GOT3 (cell line): ENCODE data around the gene STK32B.
A peak's percentile ranks its signal among the peaks of the same experiment; 100 is the strongest.

Source experiments
- DNase-seq: peaks from one replicate; lab custom pipeline; 2025; ENCODE audit warnings: mixed read lengths; lab: John Stamatoyannopoulos, UW

STK32B gene

DNA sequence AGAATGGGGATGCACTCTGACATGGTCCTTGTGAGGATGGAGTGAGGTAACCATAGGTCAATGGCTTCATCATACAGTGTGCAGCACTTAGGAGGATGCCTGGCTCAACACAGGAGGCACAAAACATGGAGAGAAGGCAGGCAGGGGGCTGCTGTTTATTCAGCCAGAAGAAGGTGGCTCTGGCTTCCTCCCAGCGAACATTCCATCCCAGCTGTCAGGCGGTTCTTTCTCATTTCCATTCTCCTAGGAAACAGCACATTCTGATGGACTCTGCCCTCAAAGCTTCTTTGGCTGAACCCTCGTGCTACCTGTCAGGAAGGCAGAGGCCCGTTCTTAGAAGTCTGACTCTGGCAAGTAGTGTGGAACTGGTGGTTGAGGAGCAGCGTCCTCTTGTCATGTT is 18.6 kb downstream of the STK32B start:
- DNase-seq, result no peak

DNA sequence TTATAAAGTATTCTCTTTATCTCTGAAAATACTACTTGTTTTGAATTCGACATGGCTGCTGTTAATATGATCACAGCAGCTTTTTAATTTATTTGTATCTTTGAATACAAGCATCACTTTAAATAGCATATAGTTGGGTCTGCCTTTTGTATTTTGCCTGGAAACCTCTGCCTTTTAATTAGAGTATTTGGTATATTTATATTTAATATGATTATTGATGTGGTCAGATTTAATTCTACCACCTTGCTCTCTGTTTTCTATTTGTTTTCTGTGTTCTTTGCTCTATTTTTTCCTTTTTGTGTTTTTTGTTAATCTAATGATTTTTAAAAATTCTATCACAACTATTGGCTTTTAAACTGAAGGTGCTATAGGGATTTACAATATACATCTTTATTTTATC is 21.7 kb downstream of the STK32B start:
- no peak for DNase-seq

DNA sequence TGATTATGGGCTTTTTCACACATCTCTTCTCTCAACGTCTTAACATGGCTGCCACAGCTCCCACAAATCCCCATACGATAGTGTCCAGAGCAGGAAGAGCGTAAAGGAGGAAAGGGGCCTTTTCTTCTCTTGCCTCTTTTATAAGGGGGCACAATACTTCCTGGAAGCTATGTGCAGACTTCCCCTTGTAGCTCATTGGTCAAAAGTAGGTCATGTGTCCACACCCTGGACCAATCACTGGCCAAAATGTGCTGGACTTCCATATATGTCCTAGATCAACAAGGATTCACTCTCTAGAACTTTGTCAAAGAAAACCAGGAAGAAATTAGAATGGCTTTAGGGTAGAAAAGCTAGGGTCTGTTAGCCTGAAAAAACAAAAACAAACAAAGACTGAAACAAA is 26.7 kb downstream of the STK32B start:
- no peak for DNase-seq

DNA sequence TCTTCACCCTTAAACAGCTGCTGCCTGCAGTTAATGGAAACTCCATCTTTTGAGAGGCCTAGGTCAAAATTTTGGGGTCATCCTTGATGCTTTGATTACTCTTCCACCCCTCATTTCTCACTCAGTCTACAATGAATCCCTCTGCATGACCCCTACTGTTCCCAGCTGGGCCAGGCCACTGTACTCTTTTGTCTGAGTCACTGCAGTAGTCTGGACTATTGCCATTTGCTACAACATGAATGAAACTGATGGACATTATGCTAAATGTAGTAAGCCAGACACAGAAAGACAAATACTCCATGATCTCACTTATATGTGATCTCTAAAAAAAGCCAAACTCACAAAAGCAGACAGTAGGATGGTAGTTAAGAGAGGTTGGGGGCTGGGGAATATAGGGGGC is 28.3 kb downstream of the STK32B start:
- no peak for DNase-seq

DNA sequence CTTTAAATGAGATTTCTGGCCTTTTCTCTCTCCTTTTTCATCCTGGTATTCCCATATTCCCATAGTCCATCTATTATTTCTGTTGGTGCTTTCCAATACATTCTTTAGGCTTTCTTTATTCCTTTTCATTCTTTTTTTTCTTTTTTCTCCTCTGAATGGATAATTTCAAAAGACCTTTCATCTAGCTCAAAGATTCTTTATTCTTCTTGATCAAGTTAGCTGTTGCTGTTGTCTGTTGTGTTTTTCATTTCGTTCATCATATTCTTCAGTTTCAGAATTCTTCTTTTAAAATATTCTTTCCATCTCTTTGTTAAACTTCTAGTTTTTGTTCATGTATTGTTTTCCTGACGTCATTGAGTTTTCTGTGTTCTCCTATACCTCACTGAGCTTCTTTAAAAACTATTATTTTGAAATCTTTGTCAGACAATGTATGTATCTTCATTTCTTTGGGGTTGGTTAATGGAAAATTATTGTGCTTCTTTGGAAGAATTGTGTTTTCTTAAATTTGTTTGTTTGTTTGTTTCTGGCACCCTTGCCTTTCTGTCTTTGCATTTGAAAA is 30.2 kb downstream of the STK32B start:
- no peak for DNase-seq

DNA sequence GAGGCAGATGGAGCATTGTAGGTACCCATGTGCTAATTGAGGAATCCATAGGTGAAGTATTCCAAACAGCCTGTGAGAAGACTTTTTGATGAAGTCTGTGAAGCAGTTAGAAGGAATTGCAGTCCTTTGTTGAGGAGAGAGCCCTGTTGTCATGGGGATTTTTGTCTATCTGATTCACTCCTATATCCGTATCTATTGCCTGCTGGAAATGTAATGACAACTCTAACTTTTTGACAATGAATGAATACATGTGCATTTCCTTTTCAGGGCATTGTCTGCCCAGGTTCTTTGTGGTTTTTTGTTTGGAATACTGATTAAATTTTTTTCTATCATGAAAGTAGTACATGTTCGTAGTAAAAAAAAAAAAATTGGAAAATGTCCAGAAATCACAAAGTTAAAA is 31.1 kb downstream of the STK32B start:
- no peak for DNase-seq

DNA sequence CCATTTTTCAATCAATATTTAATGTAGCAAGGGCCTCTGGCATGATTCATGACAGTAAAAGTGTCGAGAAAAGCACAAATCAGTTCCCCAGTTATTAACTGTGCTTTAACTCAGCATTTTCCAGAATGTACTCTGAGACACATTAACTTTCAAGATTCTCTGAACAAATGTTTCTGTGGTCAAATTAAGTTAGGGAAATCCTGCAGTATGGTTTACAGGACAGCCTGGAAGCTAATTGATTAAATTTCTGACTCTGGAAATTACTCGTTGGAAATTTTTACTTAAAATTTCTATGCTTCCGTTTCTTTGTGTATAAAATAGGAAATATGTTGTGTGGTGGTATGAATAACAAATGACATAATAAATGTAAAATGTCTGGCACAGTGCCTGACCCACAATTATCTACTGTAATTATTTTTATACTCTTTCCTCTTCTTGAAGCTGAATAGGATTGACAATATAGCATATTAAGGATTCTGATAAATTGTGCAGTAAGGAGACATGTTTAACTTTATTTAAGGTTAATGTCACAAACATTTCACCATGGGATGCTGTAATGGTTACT is 33.7 kb downstream of the STK32B start:
- DNase-seq, result no peak

DNA sequence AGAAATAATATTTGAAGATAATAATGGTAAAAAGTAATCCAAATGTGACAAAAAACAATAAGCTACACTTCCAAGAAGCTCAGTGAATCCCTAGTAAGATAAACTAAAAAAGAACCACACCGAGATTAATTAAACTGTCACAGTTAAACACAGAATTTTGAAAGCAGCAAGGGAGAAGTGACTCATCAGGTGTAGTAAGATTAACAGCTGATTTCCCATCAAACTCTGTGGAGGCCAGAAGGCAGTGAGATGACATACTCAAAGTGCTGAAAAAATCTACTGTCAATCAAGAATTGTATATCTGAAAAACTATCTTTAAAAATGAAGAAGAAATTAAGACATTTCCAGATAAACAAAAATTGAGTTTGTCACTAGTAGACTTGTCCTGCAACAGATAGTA is 35.3 kb downstream of the STK32B start:
- DNase-seq, result no peak

DNA sequence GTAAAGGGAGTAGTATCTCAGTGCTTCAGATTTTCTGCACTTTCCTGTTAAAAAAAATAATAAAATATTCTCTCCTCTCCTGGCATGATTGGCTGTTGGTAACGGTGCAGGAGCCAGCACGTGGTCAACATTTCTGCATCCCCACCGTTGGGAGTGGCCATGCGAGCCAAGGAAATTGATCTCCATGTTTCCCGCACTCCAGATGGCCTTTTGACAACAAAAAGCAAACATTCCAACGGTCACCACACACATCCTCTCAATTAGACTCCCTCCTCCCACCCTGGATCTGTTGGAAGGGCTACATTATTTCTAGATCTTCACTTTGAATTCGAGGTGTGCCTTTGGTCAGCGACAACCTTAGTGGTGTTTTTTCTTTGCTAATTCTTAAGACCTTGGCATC is 45.0 kb downstream of the STK32B start:
- DNase-seq, result no peak

DNA sequence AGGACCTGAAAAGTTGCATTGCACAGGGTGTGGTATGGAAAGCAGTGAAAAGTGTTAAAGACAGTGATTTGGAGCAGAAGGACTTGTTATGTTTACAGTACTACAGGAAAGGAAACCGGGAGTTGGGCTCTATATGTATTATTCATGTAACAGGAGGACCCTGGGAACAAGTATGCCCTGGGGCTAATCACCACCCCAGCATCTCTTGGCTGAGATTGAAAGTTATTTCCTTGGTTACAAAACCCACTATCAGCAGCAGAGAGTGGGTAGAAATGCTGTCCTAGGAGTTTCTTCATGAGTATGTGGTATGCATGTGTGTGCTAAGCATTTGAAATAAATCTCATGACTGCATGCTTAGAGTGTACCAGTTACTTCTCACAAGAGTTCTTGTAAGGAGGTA is 46.9 kb downstream of the STK32B start:
- no peak for DNase-seq

DNA sequence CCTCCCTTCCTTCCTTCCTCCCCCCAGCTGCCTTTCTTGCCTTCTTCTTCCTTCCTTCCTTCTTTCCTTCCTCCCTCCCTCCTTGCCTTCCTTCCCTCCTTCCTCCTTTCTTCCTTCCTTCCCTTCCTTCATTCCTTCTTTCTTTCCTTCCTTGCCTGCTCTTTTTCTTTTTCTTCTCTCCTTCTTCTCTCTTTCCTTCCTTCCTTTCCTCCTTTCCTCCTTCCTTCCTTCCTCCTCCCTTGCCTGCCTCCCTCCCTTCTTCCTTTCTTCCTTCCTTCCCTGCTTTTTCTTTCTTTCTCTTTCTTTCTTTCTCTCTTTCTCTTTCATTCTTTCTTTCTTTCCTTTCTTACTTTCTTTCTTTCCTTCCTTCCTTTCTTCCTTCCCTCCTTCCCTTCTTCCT is 49.1 kb downstream of the STK32B start:
- DNase-seq, result no peak

DNA sequence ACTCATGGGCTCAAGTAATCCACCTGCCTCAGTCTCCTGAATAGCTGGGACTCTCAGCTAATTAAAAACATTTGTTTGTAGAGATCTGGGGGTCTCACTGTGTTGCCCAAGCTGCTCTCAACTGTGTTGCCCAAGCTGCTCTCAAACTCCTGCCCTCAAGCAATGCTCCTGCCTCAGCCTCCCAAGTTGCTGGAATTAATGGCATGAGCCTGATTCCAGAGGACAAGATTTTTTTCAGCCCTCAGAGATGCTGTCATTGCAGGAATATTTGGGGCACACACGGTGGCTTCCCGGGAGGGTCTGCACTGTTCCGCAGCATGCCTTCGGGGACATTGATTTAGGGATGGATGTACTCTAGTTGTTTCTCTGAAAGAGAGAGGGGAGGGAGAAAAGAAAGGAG is 49.7 kb downstream of the STK32B start:
- DNase-seq, result no peak

DNA sequence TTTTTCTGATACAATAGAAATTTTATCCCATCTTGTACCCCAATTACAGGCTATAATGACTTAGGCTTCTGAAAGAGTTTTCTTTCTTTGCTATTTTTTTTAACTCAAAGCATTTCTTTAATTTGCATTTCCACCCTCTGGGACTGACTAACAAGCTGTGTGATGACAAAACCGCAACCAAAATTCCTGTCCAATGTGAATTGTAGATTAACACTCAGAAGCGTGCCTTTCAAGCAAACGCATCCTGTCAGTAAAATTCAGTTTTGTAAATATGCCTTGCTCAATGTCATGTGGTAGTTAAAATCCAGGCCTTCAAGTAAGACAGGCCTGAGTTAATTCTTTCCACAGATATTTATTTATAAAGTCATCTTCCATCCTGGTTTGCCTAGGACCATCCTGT is 50.3 kb downstream of the STK32B start:
- DNase-seq, result no peak

DNA sequence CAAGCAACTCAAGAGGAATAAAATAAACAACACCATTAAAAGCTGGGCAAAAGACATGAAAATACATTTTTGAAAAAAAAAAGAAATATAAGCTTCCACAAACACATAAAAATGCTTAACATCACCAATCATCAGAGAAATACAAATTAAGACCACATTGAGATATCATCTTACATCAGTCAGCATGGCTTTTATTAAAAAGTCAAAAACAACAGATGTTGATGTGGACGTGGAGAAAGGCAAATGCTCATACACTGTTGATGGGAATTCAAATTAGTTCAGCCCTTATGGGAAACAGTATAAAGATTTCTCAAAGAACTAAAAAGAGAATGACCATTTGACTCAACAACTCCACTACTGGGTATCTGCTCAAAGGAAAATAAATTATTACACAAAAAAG is 59.6 kb downstream of the STK32B start:
- no peak for DNase-seq

DNA sequence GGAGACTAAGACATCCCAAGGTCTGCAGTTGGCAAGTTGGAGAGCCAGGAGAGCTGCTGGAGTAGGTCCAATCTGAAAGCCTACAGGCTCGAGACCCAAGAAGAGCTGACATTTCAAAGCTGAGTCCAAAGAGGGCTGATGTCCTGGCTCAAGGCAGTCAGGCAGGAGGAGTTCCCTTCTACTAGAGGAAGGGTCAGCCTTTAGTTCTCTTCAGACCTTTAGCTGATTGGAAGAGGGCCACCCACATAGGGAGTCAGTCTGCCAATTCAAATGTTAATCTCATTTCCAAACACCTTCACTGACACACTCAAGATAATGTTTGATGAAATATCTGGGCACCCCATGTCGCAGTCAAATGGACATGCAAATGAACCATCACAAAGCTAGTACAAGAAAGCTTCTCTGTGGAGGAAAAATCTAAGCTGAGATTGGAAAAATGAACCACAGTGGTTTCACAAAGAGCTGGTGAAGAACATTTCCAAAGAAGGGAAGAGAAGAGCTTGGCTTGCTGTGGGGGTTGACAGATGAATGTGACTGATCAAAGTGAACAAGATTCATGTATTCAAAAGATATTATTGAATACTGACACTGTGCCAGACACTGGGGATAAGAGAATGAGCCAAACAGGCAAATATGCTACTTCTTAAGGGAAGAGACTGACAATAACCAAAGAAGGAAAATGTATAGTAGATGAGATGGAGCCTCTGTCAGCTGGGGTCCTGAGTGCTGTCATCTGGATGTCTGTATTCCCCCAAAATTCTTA is 61.2 kb downstream of the STK32B start:
- no peak for DNase-seq

DNA sequence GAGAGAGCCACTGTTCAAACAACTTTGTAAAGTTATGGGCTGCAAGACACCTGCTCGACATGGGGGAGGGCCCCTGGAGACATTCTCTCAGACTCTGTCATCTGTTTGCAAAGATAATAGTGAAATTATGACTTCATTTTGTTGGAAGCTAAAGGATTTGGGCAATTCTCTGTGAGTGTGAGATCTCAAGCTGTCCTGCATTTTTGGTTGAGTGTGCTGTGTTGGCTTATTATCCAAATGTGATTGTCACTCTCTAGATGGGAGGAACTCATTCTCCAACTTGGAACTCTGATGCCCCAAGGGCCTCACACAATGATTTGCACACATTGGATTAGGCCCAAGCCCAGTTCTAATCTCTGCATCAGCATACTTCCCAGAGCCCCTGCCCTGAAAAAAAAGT is 63.7 kb downstream of the STK32B start:
- no peak for DNase-seq

DNA sequence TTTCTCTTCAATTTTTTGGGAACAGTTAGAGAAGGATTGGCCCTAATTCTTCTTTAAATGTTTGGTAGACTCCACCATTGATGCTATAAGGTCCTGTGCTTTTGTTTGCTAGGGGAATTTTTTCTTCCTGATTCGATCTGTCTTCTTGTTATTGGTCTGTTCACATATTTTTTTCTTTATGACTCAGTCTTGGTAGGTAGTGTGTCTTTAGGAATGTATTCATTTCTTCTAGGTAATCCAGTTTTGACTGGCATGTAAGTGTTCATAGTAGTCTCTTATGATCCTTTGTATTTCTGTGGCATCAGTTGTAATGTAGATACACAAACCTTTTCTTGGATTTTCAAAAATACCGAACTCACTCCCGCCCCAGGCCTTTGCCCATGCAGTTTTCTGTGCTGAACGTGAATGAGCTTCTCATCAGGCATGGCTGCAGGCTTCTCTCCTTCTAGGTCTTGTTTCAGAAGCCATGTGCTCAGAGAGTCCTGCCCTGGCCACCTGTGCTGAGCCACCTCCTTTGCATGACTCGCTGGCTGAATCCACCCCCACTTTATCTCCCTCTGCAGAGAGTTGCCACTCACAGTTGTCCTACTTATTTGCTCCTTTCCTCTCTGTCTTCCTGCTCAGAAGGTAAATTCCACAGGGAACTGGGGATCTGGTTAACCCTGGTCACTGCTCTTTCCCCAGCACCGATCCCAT is 67.0 kb downstream of the STK32B start:
- DNase-seq, result peak; percentile 11

DNA sequence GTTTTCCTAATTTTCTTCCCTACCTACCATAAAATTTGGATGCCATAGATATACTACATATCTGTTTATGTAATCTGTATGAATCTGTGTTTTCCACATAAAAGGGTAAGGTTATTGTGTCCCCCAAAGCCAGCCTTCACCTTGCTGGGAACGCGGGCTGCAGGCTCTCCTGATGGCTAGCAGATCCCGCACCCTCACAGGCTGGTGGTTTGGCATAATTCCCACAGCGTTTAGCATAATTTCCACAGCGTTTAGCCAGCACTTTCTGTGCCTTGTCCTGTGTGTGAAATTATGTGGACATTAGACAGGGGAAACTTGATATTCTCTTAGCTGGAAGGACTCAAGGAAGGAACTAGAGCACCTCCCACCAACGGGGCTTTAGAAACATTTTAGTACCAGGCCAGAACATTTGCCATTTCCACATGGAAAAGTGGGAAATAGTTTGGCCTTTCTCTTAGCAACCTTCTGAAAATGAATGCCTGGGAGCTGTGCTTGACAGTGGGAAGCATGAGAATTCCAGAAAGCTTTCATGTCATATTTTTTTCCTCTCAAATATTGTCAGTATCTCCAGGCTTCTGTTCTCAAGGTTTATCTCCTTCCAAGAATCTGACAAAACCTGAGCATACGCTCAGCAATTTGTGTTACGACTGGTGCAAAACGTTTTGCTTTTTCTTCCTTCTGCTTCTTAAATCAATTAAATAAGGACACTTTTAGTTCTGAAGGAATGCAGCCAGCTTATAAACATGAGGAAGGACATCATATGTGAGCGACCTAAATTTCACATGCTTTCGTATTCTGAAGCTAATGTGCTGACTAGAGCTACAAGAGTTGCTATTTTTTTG is 67.9 kb downstream of the STK32B start:
- no peak for DNase-seq

DNA sequence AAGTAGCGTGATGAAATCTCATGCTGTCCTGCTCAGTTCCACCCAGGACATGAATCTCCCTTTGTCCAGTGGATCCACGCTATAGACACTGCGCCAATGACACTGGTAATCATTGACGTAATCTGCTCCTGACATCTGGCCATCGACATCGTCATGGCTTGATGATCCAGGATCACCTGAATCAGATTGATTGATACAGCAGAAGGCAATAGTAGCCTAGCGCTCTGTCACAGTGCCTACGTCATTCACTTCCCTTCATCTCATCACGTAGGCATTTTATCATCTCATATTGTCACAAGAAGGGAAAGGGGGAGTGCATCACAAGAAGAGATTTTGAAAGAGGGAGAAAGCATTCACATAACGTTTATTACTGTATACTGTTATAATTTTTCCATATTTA is 68.8 kb downstream of the STK32B start:
- no peak for DNase-seq

DNA sequence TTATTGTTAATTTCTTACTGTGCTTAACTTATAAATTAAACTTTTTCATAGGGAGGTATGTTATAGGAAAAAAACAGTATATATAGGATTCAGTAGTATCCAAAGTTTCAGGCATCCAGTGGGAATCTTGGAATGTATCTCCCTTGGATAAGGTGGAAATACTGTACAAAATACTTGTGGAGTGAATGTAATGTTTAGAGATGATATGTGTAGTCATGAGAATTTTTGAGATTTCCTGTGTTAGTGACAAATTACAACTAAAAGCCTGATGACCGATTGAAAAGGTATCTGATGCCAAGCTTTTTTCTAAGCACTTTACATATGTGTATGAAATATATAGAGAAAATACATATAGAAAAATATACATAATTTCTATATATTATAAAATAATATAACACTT is 69.2 kb downstream of the STK32B start:
- no peak for DNase-seq

DNA sequence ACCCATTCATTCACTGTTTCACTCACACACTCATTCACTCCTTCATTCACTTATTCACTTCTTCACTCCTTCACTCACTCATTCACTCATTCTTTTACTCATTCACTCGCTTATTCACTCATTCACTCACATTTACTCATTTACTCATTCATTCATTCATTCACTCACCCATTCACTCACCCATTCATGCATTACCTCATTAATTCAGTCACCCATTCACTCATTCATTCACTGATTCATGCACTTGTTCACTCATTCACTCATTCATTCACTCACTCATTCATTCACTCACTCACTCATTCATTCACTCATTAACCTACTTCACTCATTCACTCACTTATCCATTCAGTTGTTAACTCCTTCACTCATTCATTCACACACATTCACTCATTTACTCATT is 70.8 kb downstream of the STK32B start:
- no peak for DNase-seq

DNA sequence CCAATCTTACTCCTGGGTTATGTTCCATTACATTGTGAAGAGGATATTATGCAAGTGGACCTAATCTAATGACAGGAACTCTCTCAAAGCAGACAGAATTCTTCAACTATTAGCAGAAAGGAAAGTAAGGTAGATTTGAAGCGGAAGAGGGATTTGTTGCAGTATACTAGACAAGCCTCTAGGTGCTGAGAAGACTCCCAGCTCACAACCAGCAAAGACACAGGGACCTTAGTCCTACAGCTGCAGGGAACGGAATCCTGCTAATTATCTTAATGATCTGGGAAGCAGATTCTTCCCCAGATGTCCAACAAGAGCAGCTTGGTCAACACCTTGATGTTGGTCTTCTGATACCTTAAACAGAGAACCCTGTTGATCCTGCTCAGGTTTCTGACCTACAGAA is 73.6 kb downstream of the STK32B start:
- no peak for DNase-seq
